GM12873 (cell line): ENCODE results near the gene NCK2.

Source experiments
- CTCF ChIP-seq: IDR thresholded peaks from 2 replicates; pipeline ENCODE4 v1.5.1; 2012; ENCODE audit warnings: low read depth, mild to moderate bottlenecking, moderate library complexity, low read length, control low read depth; ENCODE audit not compliant: insufficient read depth; ENCODE audit errors: missing control alignments

The NCK2 gene

GRCh38 chr2:105856581-105856980 is 111.9 kb downstream of the NCK2 start:
- TF ChIP-seq CTCF, result no peak

GRCh38 chr2:105857076-105857740 is 112.5 kb downstream of the NCK2 start:
- TF ChIP-seq CTCF, result no peak

- no peak for TF ChIP-seq CTCF
These were observed 114.4 kb downstream of the NCK2 start for GRCh38 chr2:105858868-105859693.

- TF ChIP-seq CTCF, result no peak
These were observed 114.9 kb downstream of the NCK2 start for GRCh38 chr2:105859694-105859951.

GRCh38 chr2:105860567-105860966 is 115.9 kb downstream of the NCK2 start:
- no peak for TF ChIP-seq CTCF

- no peak for TF ChIP-seq CTCF
These were observed 116.5 kb downstream of the NCK2 start for GRCh38 chr2:105861200-105861599.

GRCh38 chr2:105862843-105863242 is 118.1 kb downstream of the NCK2 start:
- no peak for TF ChIP-seq CTCF
